Cardiac atrium fibroblast (primary cell): ENCODE measurements around the gene NUAK2. TPM values are rescaled to one million over a fixed set of nuclear protein-coding genes. Genes with fewer than 3 reads are reported as not detected.

Experiments used
- total RNA-seq: library from RNA; depleted of rRNA; stranded (reverse); fragments of >200 nt; gene quantifications from 2 replicates; pipeline ENCODE4 v1.2.3, GENCODE V29; 2015

The NUAK2 gene
- total RNA-seq = 8.6 and 14.3 TPM in 2 replicates

GRCh38 chr1:205321162-205321958, at the start of gene NUAK2:
Gene NUAK2, minus strand, starts transcription at chr1:205321745. Its CDS starts 117 bp downstream, at chr1:205321628.

GRCh38 chr1:205356440-205357139, 35.0 kb upstream of the NUAK2 start, which contains the start of gene KLHDC8A:
Gene KLHDC8A, minus strand, starts transcription at chr1:205356922. Its CDS starts 13,318 bp downstream, at chr1:205343604.

Other genes starting within 250 kb of the NUAK2 start
- 2.2 TPM in 1 of 2 replicates, not detected in the other for gene TMEM81, start 237.3 kb downstream of the NUAK2 start, total RNA-seq
- 9.2 and 15.6 TPM in 2 replicates for gene RBBP5, start 199.8 kb downstream of the NUAK2 start, total RNA-seq
- 5.4 and 8.3 TPM in 2 replicates for gene DSTYK, start 110.0 kb downstream of the NUAK2 start, total RNA-seq
- gene TMCC2, start 93.8 kb downstream of the NUAK2 start, total RNA-seq = 0.18 and 1.1 TPM in 2 replicates
- 0.18 TPM in 1 of 2 replicates, not detected in the other for gene KLHDC8A, start 35.2 kb upstream of the NUAK2 start, total RNA-seq
- not detected in 2 replicates for gene LEMD1, start 100.3 kb upstream of the NUAK2 start, total RNA-seq
- not detected in 2 replicates for gene BLACAT1, start 134.3 kb upstream of the NUAK2 start, total RNA-seq
- 0.16 and 2.5 TPM in 2 replicates for gene CDK18, start 182.9 kb upstream of the NUAK2 start, total RNA-seq